H9 (cell line): ENCODE results near the gene DLEC1. TPM values are rescaled to one million over a fixed set of nuclear protein-coding genes. Genes with fewer than 3 reads are reported as not detected.

ENCODE experiments used
- DNase-seq: peaks from one replicate; pipeline ENCODE4 v3.0.0-alpha.2; 2017
- H2AFZ ChIP-seq: one replicate; pipeline ENCODE4 v1.6.1; 2013; ENCODE audit warnings: mild to moderate bottlenecking, low read length, control low read depth, moderate library complexity
- H2AK5ac ChIP-seq: 2 replicates; pipeline ENCODE4 v1.6.1; 2013; ENCODE audit warnings: low read length, control low read depth, mixed read lengths; ENCODE audit not compliant: insufficient read length
- H2BK120ac ChIP-seq: one replicate; pipeline ENCODE4 v1.6.1; 2013; ENCODE audit warnings: low read depth, mild to moderate bottlenecking, low read length, control low read depth, inconsistent platforms; ENCODE audit not compliant: poor library complexity, severe bottlenecking
- H2BK12ac ChIP-seq: 2 replicates; pipeline ENCODE4 v1.6.1; 2013; ENCODE audit warnings: low read length, control low read depth, mixed read lengths, low read depth; ENCODE audit not compliant: insufficient read length
- H2BK15ac ChIP-seq: 2 replicates; pipeline ENCODE4 v1.6.1; 2013; ENCODE audit warnings: low read depth, low read length, control low read depth
- H2BK20ac ChIP-seq: one replicate; pipeline ENCODE4 v1.6.1; 2013; ENCODE audit warnings: low read depth, mild to moderate bottlenecking, low read length, control low read depth, inconsistent platforms; ENCODE audit not compliant: poor library complexity, severe bottlenecking
- H2BK5ac ChIP-seq: 2 replicates; pipeline ENCODE4 v1.6.1; 2013; ENCODE audit warnings: low read length, control low read depth, mixed read lengths; ENCODE audit not compliant: insufficient read length
- H3K14ac ChIP-seq: 2 replicates; pipeline ENCODE4 v1.6.1; 2013; ENCODE audit warnings: low read length, control low read depth; ENCODE audit not compliant: insufficient read depth
- H3K18ac ChIP-seq: 2 replicates; pipeline ENCODE4 v1.6.1; 2013; ENCODE audit warnings: low read depth, mild to moderate bottlenecking, mixed read lengths, low read length, control low read depth; ENCODE audit not compliant: insufficient read length
- H3K23ac ChIP-seq: 2 replicates; pipeline ENCODE4 v1.6.1; 2013; ENCODE audit warnings: low read length, control low read depth, mixed read lengths, low read depth; ENCODE audit not compliant: insufficient read length
- H3K23me2 ChIP-seq: 2 replicates; pipeline ENCODE4 v1.6.1; 2013; ENCODE audit warnings: low read depth, mild to moderate bottlenecking, mixed read lengths, low read length, control low read depth; ENCODE audit not compliant: insufficient read length, poor library complexity, severe bottlenecking
- H3K27ac ChIP-seq: 2 replicates; pipeline ENCODE4 v1.5.1; 2013; ENCODE audit warnings: low read length, control low read depth, mixed read lengths, low read depth; ENCODE audit not compliant: insufficient read length
- H3K27me3 ChIP-seq: 2 replicates; pipeline ENCODE4 v1.6.1; 2013; ENCODE audit warnings: low read length, control low read depth, inconsistent platforms; ENCODE audit not compliant: insufficient read depth
- H3K4ac ChIP-seq: 2 replicates; pipeline ENCODE4 v1.6.1; 2013; ENCODE audit warnings: low read depth, mild to moderate bottlenecking, control low read depth, inconsistent platforms, low read length, moderate library complexity
- H3K4me1 ChIP-seq: 2 replicates; pipeline ENCODE4 v1.6.1; 2013; ENCODE audit warnings: low read length, control low read depth, inconsistent platforms; ENCODE audit not compliant: insufficient read depth
- H3K4me2 ChIP-seq: 2 replicates; pipeline ENCODE4 v1.6.1; 2013; ENCODE audit warnings: low read length, control low read depth, mixed read lengths; ENCODE audit not compliant: insufficient read length, insufficient read depth
- H3K56ac ChIP-seq: 2 replicates; pipeline ENCODE4 v1.6.1; 2013; ENCODE audit warnings: low read depth, mild to moderate bottlenecking, mixed read lengths, low read length, control low read depth; ENCODE audit not compliant: insufficient read length
- H3K79me1 ChIP-seq: 2 replicates; pipeline ENCODE4 v1.6.1; 2013; ENCODE audit warnings: low read depth, mild to moderate bottlenecking, moderate library complexity, low read length, control low read depth, inconsistent platforms; ENCODE audit not compliant: insufficient read depth, poor library complexity, severe bottlenecking
- H3K79me2 ChIP-seq: 2 replicates; pipeline ENCODE4 v1.6.1; 2013; ENCODE audit warnings: low read length, control low read depth, inconsistent platforms; ENCODE audit not compliant: insufficient read depth
- H3K9ac ChIP-seq: 2 replicates; pipeline ENCODE4 v1.6.1; 2013; ENCODE audit warnings: low read length, control low read depth, mixed read lengths; ENCODE audit not compliant: insufficient read length; ENCODE audit errors: extremely low read depth
- H3K9me3 ChIP-seq: one replicate; pipeline ENCODE4 v1.6.1; 2013; ENCODE audit warnings: low read depth, low read length, inconsistent platforms; ENCODE audit not compliant: control insufficient read depth
- H3T11ph ChIP-seq: one replicate; pipeline ENCODE4 v1.6.1; 2013; ENCODE audit warnings: mild to moderate bottlenecking, low read length, control low read depth, inconsistent platforms
- H4K20me1 ChIP-seq: one replicate; pipeline ENCODE4 v1.6.1; 2013; ENCODE audit not compliant: control insufficient read depth, insufficient read length, insufficient read depth
- H4K5ac ChIP-seq: 2 replicates; pipeline ENCODE4 v1.6.1; 2013; ENCODE audit warnings: low read depth, mild to moderate bottlenecking, mixed read lengths, low read length, control low read depth; ENCODE audit not compliant: insufficient read length
- H4K8ac ChIP-seq: replicated peaks from 2 replicates; pipeline ENCODE4 v1.6.1; 2013; ENCODE audit warnings: low read length, control low read depth, mixed read lengths, low read depth; ENCODE audit not compliant: insufficient read length
- H4K91ac ChIP-seq: 2 replicates; pipeline ENCODE4 v1.6.1; 2013; ENCODE audit warnings: low read depth, mild to moderate bottlenecking, moderate library complexity, mixed read lengths, low read length, control low read depth; ENCODE audit not compliant: insufficient read length
- H3K27ac Mint-ChIP-seq, 3 experiments: 2 replicates in 2 of 3; 3 replicates in 1 of 3; pipeline ENCODE4 v1.8.0; 2020 to 2021; ENCODE audit warnings: mixed read lengths in 3 of 3, mild to moderate bottlenecking in 1 of 3, moderate library complexity in 1 of 3
- H3K27me3 Mint-ChIP-seq: 2 replicates; pipeline ENCODE4 v1.8.0; 2021; ENCODE audit warnings: low read depth, mild to moderate bottlenecking, moderate library complexity, mixed read lengths
- H3K36me3 Mint-ChIP-seq, 3 experiments: 2 replicates in 2 of 3; 3 replicates in 1 of 3; pipeline ENCODE4 v1.8.0; 2020 to 2021; ENCODE audit warnings: low read depth in 3 of 3, mixed read lengths in 3 of 3; ENCODE audit not compliant: insufficient read depth in 1 of 3
- H3K4me1 Mint-ChIP-seq, 2 experiments: 2 replicates each; pipeline ENCODE4 v1.8.0; 2020; ENCODE audit warnings: mixed read lengths in 2 of 2
- H3K4me3 Mint-ChIP-seq, 2 experiments: 2 replicates in 1 of 2; 3 replicates in 1 of 2; pipeline ENCODE4 v1.8.0; 2020 to 2021; ENCODE audit warnings: mild to moderate bottlenecking in 2 of 2, mixed read lengths in 2 of 2, moderate library complexity in 1 of 2
- H3K9me3 Mint-ChIP-seq, 2 experiments: 2 replicates in 1 of 2; 3 replicates in 1 of 2; pipeline ENCODE4 v1.8.0; 2020; ENCODE audit warnings: mild to moderate bottlenecking in 2 of 2, mixed read lengths in 2 of 2, moderate library complexity in 1 of 2
- CTCF ChIP-seq: fragments of 200-600 bp; sonication (generic); conservative IDR thresholded peaks from 3 replicates; pipeline ENCODE4 v1.8.0; 2021; ENCODE audit warnings: antibody characterized with exemption, mild to moderate bottlenecking
- WGBS: extraction: QIAGEN DNeasy Blood & Tissue Kit; methylation state at CpG from one replicate; pipeline ENCODE4 v1.1.7; 2013; ENCODE audit warnings: missing lambda C conversion rate, low lambda C conversion rate, mixed read lengths; ENCODE audit not compliant: insufficient read length; ENCODE audit errors: extremely low coverage; 5-methylcytosine and 5-hydroxymethylcytosine counted together
- total RNA-seq: library from RNA; stranded (reverse); gene quantifications from 2 replicates; pipeline ENCODE4 v1.2.1, GENCODE V29; 2021

Gene DLEC1
- total RNA-seq, 1 experiment from 2014 or later = 2.1 TPM

GRCh38 chr3:38110314-38111050, 71.5 kb downstream of the DLEC1 start:
- Histone ChIP-seq H4K5ac (no peak overlapping the region), H2BK15ac (no peak overlapping the region), H3K79me2 (no peaks in the 10 kb centered on the region), H4K8ac (no peak overlapping the region), H3K27ac (no peak overlapping the region), H3K9me3 (no peaks in the 10 kb centered on the region), H3K27me3 (no peaks in the 10 kb centered on the region), H3K79me1 (no peaks in the 10 kb centered on the region), H3K4me2 (no peak overlapping the region), H3K18ac (no peak overlapping the region), H3K56ac (no peak overlapping the region), H3K14ac (no peak overlapping the region), H2BK5ac (no peak overlapping the region), H2AK5ac (no peak overlapping the region), H2AFZ (no peak overlapping the region), H2BK20ac (no peak overlapping the region), H2BK12ac (no peak overlapping the region), H2BK120ac (no peak overlapping the region), H3K4ac (no peak overlapping the region), H3K4me1 (no peaks in the 10 kb centered on the region), H3K23me2 (no peaks in the 10 kb centered on the region), H4K20me1 (no peaks in the 10 kb centered on the region), H3T11ph (no peak overlapping the region), H4K91ac (no peak overlapping the region), H3K23ac (no peak overlapping the region), H3K9ac (no peak overlapping the region)
- Mint-ChIP-seq H3K4me1 (no peaks in the 10 kb centered on the region), H3K9me3 (peaks cover 0 to 3% of the 10 kb centered on the region in 2 experiments; a peak in 1 of 5 replicates), H3K36me3 (no peaks in the 10 kb centered on the region; a peak in 1 of 7 replicates), H3K27me3 (peaks cover 8% of the 10 kb centered on the region), H3K4me3 (no peak overlapping the region), H3K27ac (peak overlapping the region in 1 of 3 experiments; percentile 40; a peak in 2 of 7 replicates)
- no peak for TF ChIP-seq CTCF
- no peak for DNase-seq
- WGBS = no CpG with 5 or more reads among the region's 6 CpGs
